Caki2 (cell line): ENCODE measurements around the gene NELL1. TPM values are rescaled to one million over a fixed set of nuclear protein-coding genes. Genes with fewer than 3 reads are reported as not detected.

Experiments
- DNase-seq: peaks from one replicate; pipeline ENCODE4 v3.0.0-alpha.2; 2015; ENCODE audit warnings: low read depth
- in situ Hi-C: cut with HindIII; loops from 2 replicates; pipeline ENCODE4 v1.10.0; 2016; ENCODE audit warnings: low sequenced_read_pairs, low pct_unique_long_range_greater_than_20kb, mixed read lengths
- total RNA-seq: library from RNA; depleted of rRNA; stranded (reverse); fragments of >200 nt; shearing (Covaris generic); gene quantifications from 2 replicates; pipeline ENCODE4 v1.2.3, GENCODE V29; 2014; ENCODE audit warnings: low replicate concordance

The NELL1 gene
- total RNA-seq, 1 experiment from 2014 or later: not detected

- in situ Hi-C loops: no loop called here
- DNase-seq: no peak
Observed at GRCh38 chr11:21403069-21403468, 733.7 kb downstream of the NELL1 start.

GRCh38 chr11:21405422-21405821, 736.0 kb downstream of the NELL1 start:
- in situ Hi-C loops: no loop called here

GRCh38 chr11:21410513-21410912, 741.1 kb downstream of the NELL1 start:
- no peak for DNase-seq
- in situ Hi-C loops: no loop called here

More at GRCh38 chr11:21405422-21405821, 736.0 kb downstream of the NELL1 start:
- DNase-seq: no peak

- in situ Hi-C loops: no loop called here
Observed at GRCh38 chr11:21411104-21411503, 741.7 kb downstream of the NELL1 start.

DNA sequence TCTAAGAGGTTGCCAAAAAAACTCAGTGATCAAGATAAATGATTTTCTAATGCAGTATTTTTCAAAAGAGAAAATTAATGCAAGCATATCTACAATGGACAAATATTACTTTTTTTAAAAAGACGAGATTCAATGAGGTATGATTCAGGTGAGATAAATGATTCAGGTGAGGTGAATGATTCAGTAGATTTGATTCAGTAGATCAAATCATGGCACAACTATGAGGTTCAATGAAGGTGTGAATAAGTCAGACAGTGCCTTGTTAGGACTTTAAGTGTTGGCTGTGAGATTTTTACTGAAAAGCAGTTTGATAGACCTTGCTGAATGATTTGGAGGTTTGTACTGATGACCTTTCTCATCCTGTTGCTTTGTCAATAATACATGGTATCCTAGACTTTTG, 742.2 kb downstream of the NELL1 start:
- DNase-seq: no peak
- in situ Hi-C loops: no loop called here

More at GRCh38 chr11:21411104-21411503, 741.7 kb downstream of the NELL1 start:
- no peak for DNase-seq

- in situ Hi-C loops: no loop called here
Observed at GRCh38 chr11:21412652-21413383, 743.4 kb downstream of the NELL1 start.

DNA sequence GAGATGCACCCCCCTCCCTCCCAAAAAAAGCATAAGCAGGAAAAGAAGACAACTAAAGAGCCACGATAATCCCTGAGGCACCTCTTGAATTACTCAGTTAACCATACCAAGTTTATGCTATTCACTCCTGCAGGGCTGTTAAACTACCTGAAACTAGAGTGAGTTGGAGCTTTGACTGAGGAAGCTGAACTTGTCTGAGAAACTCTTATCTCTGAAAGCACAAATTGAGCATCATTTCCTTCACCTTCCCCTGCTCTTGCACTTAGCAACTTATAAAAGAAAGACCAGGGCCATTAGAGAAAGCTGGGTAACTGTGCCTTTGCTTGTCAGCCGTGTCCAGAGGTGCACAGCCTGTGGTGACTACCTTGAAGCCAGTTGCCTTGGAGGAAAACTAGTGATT, 745.6 kb downstream of the NELL1 start:
- no peak for DNase-seq
- in situ Hi-C loops: no loop called here

More at GRCh38 chr11:21412652-21413383, 743.4 kb downstream of the NELL1 start:
- DNase-seq: no peak

- DNase-seq: no peak
- in situ Hi-C loops: no loop called here
Observed at GRCh38 chr11:21415606-21416005, 746.2 kb downstream of the NELL1 start.

- in situ Hi-C loops: no loop called here
- no peak for DNase-seq
Observed at GRCh38 chr11:21421711-21422329, 752.4 kb downstream of the NELL1 start.

GRCh38 chr11:21426931-21427330, 757.5 kb downstream of the NELL1 start:
- in situ Hi-C loops: no loop called here
- DNase-seq: no peak

DNA sequence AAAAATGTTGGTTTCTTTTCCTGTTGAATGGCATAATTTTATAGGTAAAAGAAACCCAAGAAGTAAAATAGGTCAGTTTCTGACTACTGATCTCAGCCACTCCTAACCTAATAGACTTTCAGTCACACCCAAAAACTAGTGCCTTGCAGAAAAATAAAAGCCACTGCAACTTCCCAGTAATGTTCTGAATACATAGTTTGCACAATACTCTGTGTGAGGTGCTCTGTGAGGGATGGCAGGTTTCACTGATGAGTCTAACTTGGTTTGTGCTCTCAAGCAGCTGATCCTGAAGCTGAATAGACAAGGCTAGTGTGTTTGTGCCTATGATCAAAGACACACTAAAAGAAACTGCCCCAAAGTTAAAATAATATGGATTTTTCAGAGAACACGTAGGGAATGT, 758.3 kb downstream of the NELL1 start:
- in situ Hi-C loops: no loop called here
- DNase-seq: no peak

GRCh38 chr11:21428796-21429195, 759.4 kb downstream of the NELL1 start:
- DNase-seq: no peak
- in situ Hi-C loops: no loop called here

GRCh38 chr11:21429401-21429800, 760.0 kb downstream of the NELL1 start:
- in situ Hi-C loops: no loop called here

GRCh38 chr11:21430537-21430936, 761.2 kb downstream of the NELL1 start:
- in situ Hi-C loops: no loop called here
- no peak for DNase-seq

More at GRCh38 chr11:21429401-21429800, 760.0 kb downstream of the NELL1 start:
- no peak for DNase-seq

DNA sequence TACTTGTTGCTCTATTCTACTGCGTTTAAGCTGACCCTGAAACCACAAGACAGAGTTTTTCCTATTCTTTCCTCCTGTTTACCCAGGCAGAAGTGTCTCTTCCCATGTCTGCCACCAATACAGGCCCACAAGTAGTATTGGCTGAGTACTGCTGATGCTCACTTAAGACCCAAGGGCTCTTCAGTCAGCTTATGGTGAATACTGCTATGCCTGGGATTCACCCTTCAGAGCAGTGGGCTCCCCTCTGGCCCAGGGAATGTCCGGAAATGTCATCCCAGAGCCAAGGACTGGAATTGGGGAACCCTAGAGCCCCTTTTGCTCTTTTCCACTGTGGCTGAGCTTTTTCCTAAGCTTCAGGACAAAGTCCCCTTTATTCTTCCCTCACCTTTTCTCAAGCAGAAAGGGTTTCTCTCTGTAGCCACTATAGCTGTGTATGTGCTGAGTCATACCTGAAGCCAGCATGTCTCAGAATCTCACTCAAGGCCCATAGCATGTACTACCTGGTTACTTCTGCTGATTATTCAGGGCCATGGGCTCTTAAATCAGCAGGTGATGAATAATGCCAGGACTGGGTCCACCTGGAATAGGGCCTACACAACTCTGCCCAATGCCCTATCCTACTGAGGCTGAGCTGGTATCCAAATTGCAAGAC, 777.7 kb downstream of the NELL1 start:
- in situ Hi-C loops: no loop called here
- DNase-seq: peak; percentile 11

DNA sequence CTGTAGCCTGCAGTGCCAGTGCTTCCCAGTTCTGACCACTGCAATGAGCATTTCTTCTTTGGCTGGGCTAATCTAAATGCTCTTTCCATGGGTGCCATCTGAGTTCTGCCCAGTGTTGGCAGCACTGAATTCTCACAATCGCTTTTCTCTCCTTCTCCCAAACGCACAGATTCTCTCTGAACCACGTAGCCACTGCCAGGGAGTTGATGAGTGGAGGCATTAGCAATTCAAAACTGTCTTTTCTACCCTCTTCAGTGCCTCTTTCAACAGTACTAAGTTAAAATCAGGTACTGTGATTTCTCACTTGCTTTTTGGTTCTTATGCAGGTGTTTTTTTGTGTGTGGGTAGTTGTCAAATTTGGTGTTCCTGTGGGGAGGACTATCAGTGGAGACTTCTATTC, 778.5 kb downstream of the NELL1 start:
- no peak for DNase-seq
- in situ Hi-C loops: no loop called here

DNA sequence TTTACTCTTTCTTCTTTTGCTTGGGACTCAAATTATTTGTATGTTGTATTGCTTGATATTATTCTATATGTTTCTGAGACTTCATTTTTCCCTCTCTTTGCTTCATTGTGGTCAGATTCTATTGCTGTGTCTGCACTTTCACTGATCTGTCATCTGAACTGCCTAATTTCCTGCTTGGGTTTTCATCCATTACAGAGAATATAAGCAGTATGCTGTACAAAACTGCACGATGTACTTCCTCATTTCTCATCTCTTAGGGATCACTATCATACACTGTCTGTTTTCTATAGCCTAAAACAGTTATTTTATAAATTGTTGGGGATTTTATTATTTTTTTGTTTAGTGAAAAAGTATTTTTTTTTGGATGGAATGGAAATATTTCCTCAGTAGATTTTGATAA, 786.8 kb downstream of the NELL1 start:
- DNase-seq: no peak
- in situ Hi-C loops: no loop called here

DNA sequence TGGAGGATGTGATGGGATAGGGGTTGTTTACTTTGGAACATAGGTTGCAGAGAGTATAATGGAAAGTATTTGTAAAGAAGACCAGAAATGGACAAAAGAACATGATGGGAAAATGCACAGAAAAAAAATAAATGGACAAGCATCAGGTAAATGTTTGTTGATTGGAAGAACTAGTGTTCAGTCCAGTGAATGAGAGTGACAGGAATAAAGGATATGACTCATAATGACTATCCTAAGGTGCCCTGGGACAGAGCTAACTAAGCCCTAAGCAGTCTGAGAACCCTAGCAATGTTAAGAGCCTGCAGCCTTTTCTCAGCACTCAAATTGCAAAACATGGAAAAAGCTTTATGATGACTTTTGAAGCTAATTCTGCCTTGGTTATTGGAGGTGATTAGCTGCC, 790.7 kb downstream of the NELL1 start:
- no peak for DNase-seq
- in situ Hi-C loops: no loop called here

DNA sequence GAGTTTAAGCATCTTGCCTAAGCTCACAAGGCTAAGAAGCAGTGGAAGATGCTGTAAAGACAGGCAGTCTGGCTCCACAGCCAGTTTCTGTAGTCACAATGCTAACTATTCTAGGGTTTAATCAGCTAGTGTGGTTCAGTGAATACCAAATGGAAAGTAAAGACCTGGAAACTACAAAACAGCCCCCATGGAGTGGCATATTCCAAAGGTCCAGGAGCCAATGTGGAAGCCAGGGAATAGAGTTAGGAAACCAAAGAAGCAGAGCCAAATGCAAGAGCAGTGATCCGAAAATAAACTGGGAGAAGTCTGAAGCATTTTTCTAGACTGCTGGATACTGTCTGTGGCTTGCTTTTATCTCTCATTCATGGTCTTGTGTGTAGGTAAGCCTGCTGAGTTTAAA, 792.3 kb downstream of the NELL1 start:
- in situ Hi-C loops: no loop called here
- no peak for DNase-seq
